GM18907 (cell line): ENCODE measurements around the gene BBX.
A peak's percentile ranks its signal among the peaks of the same experiment; 100 is the strongest.

Experiments
- ATAC-seq: cut with Tn5 transposase; IDR thresholded peaks from one replicate; pipeline ENCODE4 v1.9.1; 2021; ENCODE audit warnings: mild to moderate bottlenecking, moderate library complexity; ENCODE audit not compliant: unreplicated experiment

The BBX gene

DNA sequence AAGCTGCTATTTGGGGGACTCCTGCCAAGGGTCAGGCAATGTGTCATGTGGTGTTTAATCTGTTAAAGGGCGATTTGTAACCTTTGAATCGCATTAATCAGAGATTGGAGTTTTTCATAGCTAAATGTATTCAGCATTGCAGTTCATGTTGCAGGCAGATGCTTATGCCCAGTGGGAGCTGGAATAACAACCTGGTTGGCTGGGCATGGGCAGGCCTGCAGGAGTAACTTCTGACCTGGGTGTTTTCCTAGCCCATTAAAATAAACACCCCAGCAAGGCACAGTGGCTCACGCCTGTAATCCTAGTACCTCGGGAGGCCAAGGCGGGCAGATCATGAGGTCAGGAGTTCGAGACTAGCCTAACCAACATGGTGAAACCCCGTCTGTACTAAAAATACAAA is 268.7 kb downstream of the BBX start:
- no peak for ATAC-seq

DNA sequence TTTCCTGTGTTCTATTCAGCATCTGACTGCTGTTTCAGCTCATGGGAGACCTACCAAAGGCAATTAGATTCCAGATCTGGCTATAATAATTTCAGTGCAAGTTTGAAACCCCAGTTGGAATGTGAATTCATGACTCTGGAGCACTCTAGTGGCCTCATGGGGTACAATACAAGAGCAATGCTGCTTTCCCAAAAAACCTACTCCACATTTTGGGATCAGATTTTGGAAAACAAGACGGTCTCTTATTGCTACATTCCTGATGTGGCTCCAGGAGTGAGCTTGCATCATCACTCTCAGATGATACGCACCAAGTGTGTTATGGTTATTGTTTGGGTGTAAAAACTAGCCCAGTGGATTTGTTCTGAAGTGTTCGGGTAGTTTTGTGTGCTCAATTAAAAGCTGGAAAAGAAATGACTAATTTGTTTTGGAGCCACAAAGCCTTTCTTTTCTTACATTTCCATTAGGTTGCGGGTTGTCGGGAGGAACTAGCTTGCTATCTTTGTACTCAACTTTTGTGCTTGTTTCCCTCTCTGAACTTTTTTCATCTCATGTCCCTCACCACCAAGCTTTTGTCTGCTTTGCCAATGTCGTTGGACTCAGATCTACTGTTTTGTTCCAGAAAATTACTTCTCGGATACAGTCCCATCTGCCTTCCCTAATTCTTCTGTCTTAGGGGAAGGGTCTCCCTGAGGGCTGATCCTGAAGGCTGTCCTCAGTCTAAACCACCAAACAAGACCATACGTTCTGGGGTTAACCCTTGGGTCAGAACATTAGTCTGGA is 272.1 kb downstream of the BBX start:
- no peak for ATAC-seq

DNA sequence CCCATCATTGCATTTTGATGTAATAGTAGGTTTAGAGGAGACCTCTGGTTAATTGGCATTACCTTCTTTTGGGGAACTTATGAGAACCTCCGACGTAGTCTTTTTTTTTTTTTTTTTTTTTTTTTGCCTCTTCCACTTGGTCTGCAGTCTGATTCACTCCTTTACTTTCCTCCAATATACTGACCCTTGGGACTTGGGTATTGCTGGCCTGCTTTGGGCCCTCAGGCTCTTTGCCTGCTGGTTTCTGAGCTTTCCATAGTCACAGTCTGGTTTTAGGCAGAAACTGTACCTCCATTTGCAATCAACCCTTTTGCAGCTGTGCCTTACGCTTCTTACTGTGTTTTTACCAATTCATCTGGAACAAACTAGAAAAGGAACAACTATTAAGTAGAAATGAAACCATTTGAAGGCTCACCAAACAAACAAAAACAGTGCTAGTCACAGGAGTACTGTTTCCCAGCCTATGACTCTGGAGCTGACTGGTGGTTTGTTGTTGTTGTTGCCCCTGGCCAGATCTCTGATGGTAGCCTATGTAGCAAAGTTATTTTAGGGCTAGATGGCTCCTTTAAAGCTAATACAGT is 272.8 kb downstream of the BBX start:
- no peak for ATAC-seq

DNA sequence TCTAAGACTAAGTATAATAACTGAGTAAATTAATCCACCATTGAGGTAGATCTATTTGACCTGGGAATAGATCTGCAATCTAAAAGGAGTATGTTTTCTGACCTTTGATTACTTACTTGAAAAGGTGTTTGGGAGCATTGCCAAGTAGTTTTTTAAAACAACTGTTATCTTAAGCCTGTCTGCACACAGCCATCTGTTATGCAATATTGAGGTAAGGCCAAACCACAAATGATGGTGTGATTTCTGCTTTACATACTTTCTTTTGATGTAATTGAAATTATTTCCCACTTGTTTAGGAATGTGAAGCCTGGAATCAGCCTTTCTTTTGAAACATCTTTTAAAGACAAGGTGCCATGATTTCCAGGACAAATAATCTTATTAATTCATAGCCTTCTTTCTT is 274.0 kb downstream of the BBX start:
- no peak for ATAC-seq

DNA sequence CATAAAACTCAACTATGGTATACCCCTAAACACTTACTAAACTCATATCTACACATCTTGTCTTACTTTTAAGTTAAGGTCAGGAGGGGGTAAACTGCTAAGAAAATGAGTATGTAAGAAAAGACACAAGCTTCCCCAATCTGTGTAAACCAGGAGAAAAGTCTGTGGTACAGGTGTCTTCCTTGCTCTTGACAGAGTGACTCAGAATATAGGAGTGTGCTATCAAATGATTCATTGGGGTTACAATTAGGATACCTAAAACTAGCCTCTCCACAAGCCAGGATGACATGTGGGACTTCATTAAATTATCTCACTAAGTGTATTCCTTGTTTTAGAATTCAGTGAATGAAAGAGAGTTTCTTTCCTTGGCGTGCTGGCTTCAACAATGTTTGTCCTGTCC is 274.8 kb downstream of the BBX start:
- no peak for ATAC-seq

DNA sequence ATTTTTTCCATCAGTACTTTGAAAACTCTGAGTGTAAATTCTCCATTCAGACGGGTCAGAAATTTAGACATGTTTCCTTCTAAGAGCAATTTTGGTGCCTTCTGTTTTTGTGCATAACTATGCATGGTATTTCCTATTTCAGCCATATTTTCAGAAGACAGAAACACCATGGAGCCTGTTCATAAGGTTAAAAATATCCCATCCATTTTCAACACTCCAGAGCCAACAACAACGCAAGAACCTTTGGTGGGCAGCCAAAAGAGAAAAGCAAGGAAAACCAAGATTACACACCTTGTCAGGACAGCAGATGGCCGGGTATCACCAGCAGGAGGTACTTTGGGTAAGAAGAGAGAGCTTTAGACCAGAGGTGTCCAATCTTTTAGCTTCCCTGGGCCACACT is 275.6 kb downstream of the BBX start:
- ATAC-seq, result no peak

DNA sequence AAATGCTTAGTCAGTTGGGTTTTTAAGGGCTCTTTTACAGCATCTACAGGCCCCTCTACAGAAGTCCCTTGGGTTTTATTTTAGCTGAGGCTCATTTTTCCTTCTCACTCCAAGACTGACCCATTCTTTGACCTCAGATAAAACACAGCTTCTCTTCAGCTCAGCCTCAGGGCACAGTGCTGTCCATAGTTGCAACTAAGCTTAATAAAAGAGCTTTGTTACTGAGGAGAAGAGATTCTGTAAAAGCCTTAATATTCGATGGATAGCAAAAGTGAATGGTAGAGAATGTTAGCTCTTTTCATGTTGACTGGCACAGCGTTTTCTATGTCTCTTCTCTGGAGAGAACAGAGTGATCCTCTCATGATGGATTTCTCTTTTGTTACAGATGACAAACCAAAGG is 277.9 kb downstream of the BBX start:
- ATAC-seq, result no peak

DNA sequence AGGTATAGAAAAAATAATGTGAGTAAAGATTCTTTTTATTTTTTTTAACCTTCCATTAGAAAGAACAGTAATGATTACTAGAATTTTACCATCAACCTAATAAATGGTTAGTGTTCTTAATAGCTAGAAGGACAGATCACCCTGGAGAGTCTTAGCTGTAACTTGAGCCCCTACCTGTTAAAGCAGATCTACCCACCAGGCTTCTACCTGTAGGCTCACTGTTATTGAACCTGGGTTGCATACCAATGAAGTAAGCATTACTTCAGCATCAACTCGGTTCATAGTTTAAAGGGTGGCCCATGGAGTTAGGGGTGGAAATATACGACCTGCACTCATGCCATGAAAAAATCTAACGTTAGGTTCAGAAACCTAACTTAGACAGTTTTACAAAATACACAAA is 280.4 kb downstream of the BBX start:
- ATAC-seq, result no peak

DNA sequence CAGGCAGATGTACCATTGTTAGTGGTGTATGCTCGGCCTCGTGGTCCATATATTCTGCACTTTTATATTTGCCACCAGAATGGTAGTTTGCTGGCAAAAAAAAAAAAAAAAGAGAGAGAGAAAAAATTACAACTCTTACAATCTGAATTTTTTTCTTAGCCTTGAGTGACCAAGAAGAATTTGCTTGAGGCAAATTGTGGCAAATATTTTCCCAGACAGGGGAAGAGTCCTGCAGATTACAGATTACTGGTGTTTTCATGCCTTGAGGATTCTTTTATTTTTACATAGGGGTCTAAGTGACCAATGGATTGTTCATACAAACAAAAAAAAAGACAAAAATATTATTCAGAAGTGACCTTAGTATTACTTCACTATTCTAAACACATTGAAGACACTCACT is 283.3 kb downstream of the BBX start:
- no peak for ATAC-seq

DNA sequence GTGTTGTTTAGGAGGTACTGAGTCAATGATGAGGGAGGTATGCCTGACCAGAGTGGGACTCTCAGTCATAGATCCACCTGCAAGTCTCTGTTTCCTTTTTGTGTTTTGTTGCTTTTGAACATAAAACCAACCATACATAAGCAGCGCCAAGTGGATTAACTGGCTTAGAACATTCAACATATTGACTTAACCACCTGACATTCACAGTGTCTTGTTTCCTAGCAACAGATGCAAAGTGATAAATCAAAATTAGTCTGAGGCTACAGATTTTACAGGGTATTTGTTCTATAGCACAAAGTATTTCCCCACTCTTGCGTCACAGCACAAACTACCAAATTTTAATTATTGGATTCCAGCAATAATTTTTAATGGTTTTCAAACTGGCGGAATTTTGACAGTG is 283.8 kb downstream of the BBX start:
- no peak for ATAC-seq

DNA sequence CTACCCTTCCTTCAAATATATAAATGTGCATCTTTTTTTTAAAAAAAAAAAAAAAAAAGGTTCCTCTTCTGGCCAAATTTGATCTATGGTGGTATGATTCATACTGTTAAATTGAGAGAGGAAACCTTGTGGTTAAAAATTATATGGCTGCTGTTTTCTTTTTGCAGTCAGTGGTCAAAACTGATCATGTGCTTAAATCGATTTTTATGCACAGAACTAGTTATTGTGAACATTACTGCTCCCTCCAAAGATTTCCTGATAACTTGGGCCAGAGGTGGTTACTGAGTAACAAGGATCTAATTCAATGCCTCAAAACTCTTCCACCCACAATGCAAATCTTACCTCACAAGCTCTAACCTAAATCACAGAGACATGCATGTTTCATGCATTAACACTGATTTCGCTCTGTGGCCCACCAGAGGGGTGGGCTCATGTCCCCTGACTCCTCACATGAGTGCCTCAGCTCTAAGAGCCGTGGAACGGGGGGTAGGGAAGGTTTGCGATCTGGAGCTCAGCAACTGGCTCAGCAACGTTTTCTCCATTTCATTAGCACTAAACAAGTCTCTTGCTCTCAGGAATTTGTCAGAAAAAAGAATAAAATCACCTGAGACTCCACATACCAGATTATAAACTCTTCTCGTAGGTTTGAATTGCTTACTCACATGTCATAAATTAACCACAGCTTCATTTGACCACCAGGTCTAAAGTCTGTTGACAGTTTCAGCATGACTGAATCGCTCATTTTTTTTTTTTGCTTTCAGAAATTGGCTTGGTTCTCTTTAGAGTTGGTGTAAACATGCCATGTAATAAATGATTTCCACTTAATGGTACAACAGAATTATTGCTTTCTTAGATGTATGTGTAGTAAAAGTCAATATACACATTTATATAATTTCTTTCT is 287.7 kb downstream of the BBX start:
- peak; percentile 70 for ATAC-seq

DNA sequence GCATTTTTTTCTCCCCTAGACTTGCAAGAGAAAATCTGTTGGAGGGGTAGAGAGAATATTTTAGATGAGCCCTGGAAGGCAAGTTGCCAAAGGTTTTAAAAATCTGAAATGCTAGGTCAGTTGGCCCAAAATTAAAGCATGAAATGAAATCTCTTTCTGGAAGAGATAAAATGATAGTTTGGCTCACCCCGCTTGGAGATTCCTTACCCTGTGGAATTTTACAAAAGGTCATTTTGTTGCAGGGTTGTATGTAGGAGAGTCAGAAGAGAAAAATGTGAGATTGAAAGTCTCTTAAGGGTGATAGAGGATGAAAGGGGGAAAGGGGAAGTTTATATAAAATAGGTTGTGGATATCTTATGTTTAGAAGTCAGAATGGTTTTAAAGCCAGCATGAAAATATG is 290.3 kb downstream of the BBX start:
- ATAC-seq, result no peak

DNA sequence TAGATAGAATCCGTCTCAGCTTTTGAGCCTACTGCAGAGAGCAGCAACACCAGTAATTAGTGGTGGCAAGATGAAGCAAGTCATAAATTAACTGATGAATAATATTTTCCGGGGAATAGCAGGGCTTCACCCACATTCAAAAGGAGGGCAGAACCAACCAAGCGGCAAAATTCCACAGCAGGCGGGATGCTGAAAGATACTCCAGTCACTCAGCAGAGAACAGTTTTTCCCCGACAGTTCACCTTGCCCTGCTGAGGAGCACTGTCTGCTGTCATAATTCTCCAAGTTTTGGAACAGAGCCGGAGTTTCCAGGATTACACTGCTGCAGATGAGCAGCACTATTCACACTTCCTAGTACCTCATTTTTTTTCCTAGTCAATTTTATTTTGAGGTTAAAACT is 293.3 kb downstream of the BBX start:
- ATAC-seq, result no peak

DNA sequence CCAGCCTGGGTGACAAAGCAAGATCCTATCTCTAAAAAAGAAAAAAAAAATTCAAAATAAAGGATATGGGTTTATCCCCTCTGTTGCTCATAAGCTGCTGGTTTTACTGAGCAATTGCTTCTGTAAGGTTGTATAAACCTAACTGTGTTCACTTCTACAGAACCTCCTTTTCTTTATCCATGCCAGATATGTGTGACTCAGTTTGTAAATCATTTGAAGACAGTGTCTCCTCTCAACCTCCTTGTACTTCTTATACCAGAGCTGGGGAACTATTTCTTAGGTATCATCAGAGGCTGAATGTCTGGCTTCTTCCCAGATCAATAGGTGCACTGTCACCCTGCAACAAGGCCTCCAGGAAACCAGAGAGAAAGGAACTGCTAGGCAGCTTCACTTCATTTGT is 294.3 kb downstream of the BBX start:
- ATAC-seq, result no peak

DNA sequence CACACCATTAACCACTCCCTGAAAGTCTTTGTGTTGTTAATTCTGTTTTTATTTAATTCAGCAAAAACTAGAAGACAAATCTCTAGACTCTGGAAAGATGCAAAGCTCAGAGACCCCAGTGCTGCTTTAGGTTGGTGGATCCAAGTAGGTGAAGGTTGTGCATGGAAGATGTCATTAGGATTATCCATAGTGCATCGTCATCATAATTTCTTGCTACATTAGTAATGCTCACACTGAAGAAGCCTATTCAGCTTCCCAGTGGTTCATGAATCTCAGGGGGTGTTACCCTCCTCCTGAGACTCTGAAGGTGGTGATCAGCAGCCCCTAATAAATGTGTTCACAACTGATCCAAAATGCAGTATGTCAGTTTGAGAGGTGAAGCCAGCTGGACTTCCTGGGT is 295.3 kb downstream of the BBX start:
- ATAC-seq, result no peak

DNA sequence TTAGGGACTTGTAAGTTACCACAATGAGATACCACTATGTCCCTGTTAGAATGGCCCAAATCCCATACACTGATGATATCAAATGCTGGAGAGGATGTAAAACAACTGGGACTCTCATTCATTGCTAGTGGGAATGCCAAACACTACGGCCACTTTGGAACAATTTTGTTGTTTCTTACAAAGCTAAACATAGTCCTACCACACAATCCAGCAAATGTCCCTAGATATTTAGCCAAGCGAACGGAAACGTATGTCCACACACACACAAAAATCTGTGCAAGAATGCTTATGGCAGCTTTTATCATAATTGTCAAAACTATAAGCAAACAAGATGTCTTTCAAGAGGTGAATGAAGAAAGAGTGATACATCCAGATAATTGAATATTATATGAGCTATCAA is 296.9 kb downstream of the BBX start:
- no peak for ATAC-seq

DNA sequence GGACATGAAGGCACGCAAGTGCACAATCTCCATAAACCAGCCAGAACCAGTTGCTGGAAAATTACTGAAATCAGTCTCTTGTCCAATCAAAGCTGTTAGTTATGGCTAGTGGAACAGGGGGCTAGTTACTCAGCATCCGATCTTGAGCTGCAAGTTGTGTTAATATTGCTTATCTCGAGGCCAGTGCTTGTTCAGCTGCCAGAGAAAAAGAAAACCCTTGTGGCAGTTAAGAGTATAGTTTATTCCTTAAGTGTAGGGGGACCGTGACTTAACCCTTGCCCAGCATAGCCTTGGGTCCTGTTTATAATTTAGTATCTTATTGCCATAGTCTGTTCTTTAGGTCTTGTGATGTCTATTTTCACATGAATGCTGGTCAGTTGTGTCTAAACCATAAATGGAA is 299.5 kb downstream of the BBX start:
- ATAC-seq, result no peak

DNA sequence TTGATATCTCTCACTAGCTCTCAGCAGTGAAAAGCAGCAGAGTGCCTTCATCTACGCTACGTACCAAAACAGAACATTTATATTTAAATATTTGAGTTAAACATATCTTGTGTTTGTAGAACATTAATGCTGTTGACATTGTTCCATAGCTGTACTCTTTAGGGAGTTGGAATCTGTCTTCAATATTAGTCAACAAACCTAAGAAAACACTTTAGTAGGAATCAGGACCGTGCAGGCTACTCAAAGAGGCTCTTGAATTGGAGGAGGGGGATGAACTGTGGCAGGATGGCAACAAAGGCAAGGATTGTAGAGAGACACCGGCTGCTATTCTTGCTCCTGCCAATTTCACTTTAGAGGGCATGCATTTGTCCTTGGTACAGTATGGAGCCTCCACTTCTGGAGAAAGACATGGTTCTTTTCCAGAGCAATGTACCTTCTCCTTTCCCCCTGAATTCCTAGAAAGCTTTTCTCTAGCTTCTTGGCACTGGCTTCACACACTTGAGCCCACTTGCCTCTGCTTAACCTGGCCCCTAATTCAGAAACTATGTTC is 302.1 kb downstream of the BBX start:
- no peak for ATAC-seq

DNA sequence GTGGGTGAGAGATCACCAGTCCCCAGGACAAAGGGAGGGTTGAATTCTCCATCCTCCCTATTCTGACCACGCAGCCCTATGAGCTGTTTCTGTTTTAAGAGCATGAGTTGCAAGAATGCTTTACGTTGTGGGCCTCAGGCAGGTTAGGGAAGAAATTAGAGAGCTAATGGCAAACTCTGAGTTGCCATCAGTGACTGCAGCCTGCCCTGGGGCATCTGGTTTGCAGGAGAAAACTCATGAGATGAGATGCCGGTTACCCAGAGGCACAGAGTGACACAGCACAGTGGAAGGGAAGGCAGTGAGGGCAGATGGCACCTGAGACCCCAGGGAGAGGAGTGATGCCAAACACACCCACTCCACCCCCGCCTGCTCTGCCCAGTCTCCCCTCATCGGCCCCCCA is 302.8 kb downstream of the BBX start:
- ATAC-seq, result no peak

DNA sequence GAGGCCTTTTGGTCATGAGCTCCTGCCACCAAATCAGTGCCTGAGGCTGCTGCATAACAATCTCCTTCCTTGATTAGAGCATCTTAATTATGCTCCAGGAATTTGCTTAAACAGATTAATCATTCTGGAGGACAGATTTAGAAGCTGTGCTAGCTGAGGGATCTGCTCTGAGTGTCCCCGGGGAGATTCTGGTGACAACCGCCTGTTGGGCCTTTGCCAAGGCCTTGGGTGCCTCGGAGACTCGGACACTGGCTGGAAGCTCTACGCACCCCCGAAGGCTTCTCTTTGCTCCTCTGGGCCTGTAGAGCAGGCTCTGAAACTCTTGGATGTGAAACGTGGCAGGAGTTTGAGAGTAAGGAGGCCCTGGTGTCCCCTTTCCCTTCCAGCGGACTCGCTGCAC is 304.0 kb downstream of the BBX start:
- no peak for ATAC-seq

DNA sequence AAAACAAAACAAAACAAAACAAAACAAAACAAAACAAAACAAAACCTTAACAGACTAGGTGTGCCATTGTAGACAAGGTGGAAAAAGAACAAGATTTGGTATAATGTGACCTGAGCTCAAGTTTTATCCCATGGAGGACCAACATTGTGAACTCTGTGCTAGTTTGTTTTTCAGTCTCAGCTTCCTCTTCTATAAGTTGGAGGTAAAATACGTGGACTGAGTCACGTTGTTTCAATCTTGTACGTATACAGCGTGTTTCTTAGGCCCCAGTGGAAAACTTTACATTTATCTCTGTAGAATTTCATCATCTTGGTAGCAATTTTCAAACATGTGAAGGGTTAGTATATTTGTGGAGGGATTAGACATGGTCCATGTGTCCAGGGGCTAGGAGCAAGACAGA is 306.4 kb downstream of the BBX start:
- no peak for ATAC-seq

DNA sequence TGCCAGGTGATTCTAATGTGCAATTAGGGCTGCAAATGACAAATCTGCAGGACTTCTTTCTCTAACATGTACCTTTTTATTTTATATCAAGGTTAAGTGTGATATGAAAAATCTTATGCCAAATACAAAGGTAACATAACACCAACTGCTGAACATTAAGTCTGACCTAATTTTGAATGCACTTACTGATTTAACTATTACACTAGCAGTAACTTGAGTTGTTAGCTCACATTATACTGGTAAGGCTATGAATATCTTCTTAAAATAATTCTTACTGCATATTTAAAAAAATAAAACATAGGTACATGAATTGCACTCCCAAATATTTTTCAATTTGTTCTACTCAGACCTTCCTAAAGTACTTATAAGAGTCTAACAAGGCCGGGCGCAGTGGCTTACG is 308.8 kb downstream of the BBX start:
- no peak for ATAC-seq
